HCT116 (cell line): ENCODE results near the gene B4GALNT2. TPM values are rescaled to one million over a fixed set of nuclear protein-coding genes. Genes with fewer than 3 reads are reported as not detected.

ENCODE experiments used
- ATAC-seq: fragments of 200-7000 bp; cut with Tn5 transposase; 2 replicates; pipeline ENCODE4 v1.9.1; 2020; ENCODE audit warnings: mild to moderate bottlenecking, moderate library complexity
- BruUV-seq: library from RNA; stranded (reverse); fragments of 400-500 nt; replicated peaks from 2 replicates; lab custom pipeline; 2021; lab: Mats Ljungman, UMichigan
- CTCF ChIA-PET: fragments of 300-600 bp; sonication (Branson Sonifier 250); formaldehyde crosslinking; loops from one replicate; lab custom pipeline; 2021; ENCODE audit warnings: antibody characterized with exemption; lab: Charles Lee
- POLR2A ChIA-PET: fragments of 300-600, 350-600 bp; sonication (Branson Sonifier 250); formaldehyde crosslinking; loops from one replicate; lab custom pipeline; 2021; ENCODE audit warnings: antibody characterized with exemption; lab: Charles Lee
- RAD21 ChIA-PET, 2 experiments: fragments of 300-600 bp; sonication (Branson Sonifier 250); formaldehyde crosslinking; loops; one replicate each; lab custom pipeline; 2023; ENCODE audit warnings: low total read pairs in 2 of 2; ENCODE audit not compliant: uncharacterized antibody in 2 of 2, unreplicated experiment in 2 of 2, low non-redundant PET in 1 of 2; lab: Charles Lee
- DNase-seq: peaks from one replicate; pipeline ENCODE4 v3.0.0-alpha.2; 2010; ENCODE audit warnings: low read depth, low spot score
- H2AFZ ChIP-seq: fragments of 200-600 bp; shearing (Covaris generic), sonication (generic); 2 replicates; pipeline ENCODE4 v1.6.1; 2017; ENCODE audit warnings: low read depth, mixed run types, mixed read lengths, antibody characterized with exemption, low read length; ENCODE audit not compliant: poor library complexity, severe bottlenecking
- H3K27ac ChIP-seq: 2 replicates; pipeline ENCODE4 v1.5.1; 2012; ENCODE audit warnings: low read depth, low read length
- H3K27me3 ChIP-seq: fragments of 200-600 bp; sonication (generic); 2 replicates; pipeline ENCODE4 v1.6.1; 2016; ENCODE audit warnings: mixed run types, low read length, mixed read lengths; ENCODE audit not compliant: insufficient read depth
- H3K36me3 ChIP-seq, 2 experiments: fragments of 200-500 bp in 1 of 2; fragments of 200-600 bp in 1 of 2; sonication (Bioruptor generic) in 1 of 2; sonication (generic) in 1 of 2; 2 replicates each; pipeline versions ENCODE4 v1.5.1 to v1.6.1; 2014 to 2016; ENCODE audit warnings: low read length in 2 of 2, inconsistent platforms in 1 of 2, mixed read lengths in 1 of 2, mixed run types in 1 of 2; ENCODE audit not compliant: insufficient read depth in 2 of 2, control insufficient read depth in 1 of 2
- H3K4me1 ChIP-seq, 2 experiments: fragments of 200-600 bp in 1 of 2; sonication (generic) in 1 of 2; 2 replicates each; pipeline versions ENCODE4 v1.5.1 to v1.6.1; 2012 to 2017; ENCODE audit warnings: low read length in 2 of 2, inconsistent platforms in 1 of 2, mild to moderate bottlenecking in 1 of 2, mixed read lengths in 1 of 2, mixed run types in 1 of 2, moderate library complexity in 1 of 2; ENCODE audit not compliant: insufficient read depth in 2 of 2, control insufficient read depth in 1 of 2
- H3K4me2 ChIP-seq: fragments of 200-600 bp; sonication (generic); 2 replicates; pipeline ENCODE4 v1.6.1; 2017; ENCODE audit warnings: mixed run types, low read length, mixed read lengths
- H3K4me3 ChIP-seq, 2 experiments: fragments of 200-600 bp in 1 of 2; sonication (generic) in 1 of 2; replicated peaks in 1 of 2; 2 replicates each; pipeline ENCODE4 v1.5.1; 2011 to 2016; ENCODE audit warnings: low read length in 2 of 2, control low read depth in 1 of 2, low read depth in 1 of 2, mild to moderate bottlenecking in 1 of 2, mixed read lengths in 1 of 2, mixed run types in 1 of 2
- H3K79me2 ChIP-seq: fragments of 200-600 bp; sonication (generic); 2 replicates; pipeline ENCODE4 v1.6.1; 2017; ENCODE audit warnings: mild to moderate bottlenecking, mixed run types, low read length, moderate library complexity, mixed read lengths; ENCODE audit not compliant: insufficient read depth
- H3K9ac ChIP-seq: fragments of 200-600 bp; sonication (generic); 2 replicates; pipeline ENCODE4 v1.6.1; 2016; ENCODE audit warnings: low read length, mixed read lengths
- H3K9me2 ChIP-seq: fragments of 200-600 bp; sonication (generic), shearing (Covaris generic); 2 replicates; pipeline ENCODE4 v1.6.1; 2017; ENCODE audit warnings: mixed run types, mild to moderate bottlenecking, moderate library complexity; ENCODE audit not compliant: insufficient read depth
- H3K9me3 ChIP-seq, 2 experiments: fragments of 200-500 bp in 1 of 2; fragments of 200-600 bp in 1 of 2; sonication (Bioruptor generic) in 1 of 2; sonication (generic) in 1 of 2; 2 replicates each; pipeline ENCODE4 v1.6.1; 2014 to 2017; ENCODE audit warnings: low read length in 2 of 2, mixed read lengths in 2 of 2, inconsistent platforms in 1 of 2, low read depth in 1 of 2, mild to moderate bottlenecking in 1 of 2, mixed run types in 1 of 2, moderate library complexity in 1 of 2; ENCODE audit not compliant: control insufficient read depth in 1 of 2, insufficient read depth in 1 of 2
- H4K20me1 ChIP-seq: fragments of 200-600 bp; sonication (generic), shearing (Covaris generic); 2 replicates; pipeline ENCODE4 v1.6.1; 2017; ENCODE audit warnings: mixed run types, mild to moderate bottlenecking, moderate library complexity; ENCODE audit not compliant: insufficient read depth
- ATF3 ChIP-seq: IDR thresholded peaks from 2 replicates; pipeline ENCODE4 v1.6.1; 2012
- CEBPB ChIP-seq: IDR thresholded peaks from 2 replicates; pipeline ENCODE4 v1.6.1; 2012; ENCODE audit warnings: low read depth
- EGR1 ChIP-seq: IDR thresholded peaks from 2 replicates; pipeline ENCODE4 v1.6.1; 2012; ENCODE audit warnings: low read depth
- EZH2phosphoT487 ChIP-seq: fragments of 200-600 bp; IDR thresholded peaks from 2 replicates; pipeline ENCODE4 v1.6.1; 2018; ENCODE audit warnings: antibody characterized with exemption, borderline replicate concordance
- FOSL1 ChIP-seq: IDR thresholded peaks from 2 replicates; pipeline ENCODE4 v1.6.1; 2012; ENCODE audit warnings: low read depth
- JUND ChIP-seq: IDR thresholded peaks from 2 replicates; pipeline ENCODE4 v1.6.1; 2012
- MAX ChIP-seq: IDR thresholded peaks from 2 replicates; pipeline ENCODE4 v1.6.1; 2012
- POLR2AphosphoS5 ChIP-seq: IDR thresholded peaks from 2 replicates; pipeline ENCODE4 v1.6.1; 2011; ENCODE audit warnings: mild to moderate bottlenecking, low read depth, low read length, moderate library complexity
- REST ChIP-seq: IDR thresholded peaks from 2 replicates; pipeline ENCODE4 v1.6.1; 2012; ENCODE audit warnings: low read depth
- TCF7L2 ChIP-seq: IDR thresholded peaks from 2 replicates; pipeline ENCODE4 v1.7.0; 2011; ENCODE audit warnings: borderline replicate concordance, inconsistent platforms; ENCODE audit not compliant: insufficient read depth, insufficient read length; ENCODE audit errors: extremely low read depth
- ZBTB33 ChIP-seq: IDR thresholded peaks from 2 replicates; pipeline ENCODE4 v1.6.1; 2011; ENCODE audit warnings: mild to moderate bottlenecking, low read length, moderate library complexity; ENCODE audit not compliant: insufficient replicate concordance; ENCODE audit errors: extremely low read depth
- ZFX ChIP-seq: fragments of 450-650 bp; IDR thresholded peaks from 2 replicates; pipeline ENCODE4 v1.6.1; 2017
- ZNF274 ChIP-seq: fragments of 200-500 bp; sonication (Bioruptor generic); IDR thresholded peaks from 2 replicates; pipeline ENCODE4 v1.6.1; 2014; ENCODE audit warnings: mild to moderate bottlenecking, low read depth, low read length, inconsistent platforms
- intact Hi-C: fragments of 100-400 bp; cut with micrococcal nuclease; formaldehyde crosslinking; loops from 2 replicates; pipeline ENCODE4 v1.10.0; 2022
- total RNA-seq: library from RNA; stranded (reverse); gene quantifications from one replicate; pipeline ENCODE4 v1.2.1, GENCODE V29; 2021; ENCODE audit not compliant: unreplicated experiment

The B4GALNT2 gene
- total RNA-seq, 1 experiment from 2014 or later = not detected

GRCh38 chr17:49213847-49214246 is 81.3 kb downstream of the B4GALNT2 start:
- H3K4me2 ChIP-seq = no peak overlapping the region
- no peak for DNase-seq
- no peak for TF ChIP-seq TCF7L2
- TF ChIP-seq CEBPB = no peak
- TF ChIP-seq FOSL1 = no peak
- TF ChIP-seq MAX = no peak
- no peak for TF ChIP-seq REST
- no peak for TF ChIP-seq ZBTB33
- no peak for TF ChIP-seq EGR1
- no peak for TF ChIP-seq POLR2AphosphoS5
- TF ChIP-seq ZFX = no peak
- no peak for TF ChIP-seq JUND
- no peak for TF ChIP-seq ATF3
- TF ChIP-seq ZNF274 = no peak
- TF ChIP-seq EZH2phosphoT487 = no peak
- CTCF ChIA-PET = interaction anchor here (1.4 kb wide), 1 partner anchor 16 kb away, joined by 3 read pairs; no protein-coding TSS in a partner anchor
- no peaks in the 10 kb centered on the region for H3K36me3 ChIP-seq
- H3K4me3 ChIP-seq = no peak overlapping the region
- H3K9ac ChIP-seq = no peak overlapping the region
- ATAC-seq = no peak
- intact Hi-C loops = no loop called here
- H3K27ac ChIP-seq = no peak overlapping the region
- H3K79me2 ChIP-seq = no peaks in the 10 kb centered on the region
- no TSS peak for BruUV-seq
- H3K27me3 ChIP-seq = no peaks in the 10 kb centered on the region
- no peaks in the 10 kb centered on the region for H3K9me3 ChIP-seq
- no peaks in the 10 kb centered on the region for H4K20me1 ChIP-seq
- no peaks in the 10 kb centered on the region for H3K9me2 ChIP-seq
- RAD21 ChIA-PET = no interaction called here
- H3K4me1 ChIP-seq = peaks cover 0 to 10% of the 10 kb centered on the region in 2 experiments; a peak in 2 of 4 replicates
- H2AFZ ChIP-seq = no peak overlapping the region
- POLR2A ChIA-PET = interaction anchor here (1.3 kb wide), 1 partner anchor 22 kb away, joined by 3 read pairs; no protein-coding TSS in a partner anchor
